ENCODE measurements around the gene NUDT14.

DNA sequence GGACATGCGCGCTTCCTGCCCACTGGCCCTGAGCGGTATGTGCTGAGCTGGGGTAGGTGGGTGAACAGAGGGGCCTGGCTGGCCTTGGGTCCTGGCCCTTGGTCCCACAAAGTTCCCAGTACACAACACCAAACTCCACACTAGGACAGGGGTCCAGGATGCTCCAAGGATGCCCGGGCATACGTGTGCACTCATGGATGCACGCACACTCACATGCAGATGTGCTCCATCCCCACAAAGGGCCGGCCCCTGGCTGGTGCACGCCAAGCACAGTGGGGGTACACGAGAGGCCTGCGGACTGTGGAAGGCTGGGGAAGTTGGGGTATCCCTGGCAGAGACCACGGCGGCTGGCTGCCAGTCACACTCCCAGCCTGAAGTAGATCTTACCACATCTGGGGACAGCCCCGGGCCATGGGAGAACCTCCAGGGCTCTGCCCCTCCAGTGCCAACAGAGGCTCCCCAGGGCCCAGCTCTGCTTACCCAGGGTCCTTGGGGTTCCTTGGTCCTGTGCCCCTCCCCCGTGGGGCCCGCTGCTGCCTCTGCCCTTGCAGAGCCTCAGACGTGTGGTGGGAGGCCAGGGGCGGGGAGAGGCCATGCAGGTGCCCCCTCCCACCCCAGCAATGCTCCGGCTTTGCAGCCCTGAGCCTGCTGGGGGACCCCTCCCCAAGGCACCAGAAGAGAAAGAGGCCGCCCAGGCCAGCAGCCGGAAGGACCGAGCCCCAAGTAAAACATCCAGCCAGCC is 24.0 kb upstream of the NUDT14 start:
- TF ChIP-seq, protein P1, sequence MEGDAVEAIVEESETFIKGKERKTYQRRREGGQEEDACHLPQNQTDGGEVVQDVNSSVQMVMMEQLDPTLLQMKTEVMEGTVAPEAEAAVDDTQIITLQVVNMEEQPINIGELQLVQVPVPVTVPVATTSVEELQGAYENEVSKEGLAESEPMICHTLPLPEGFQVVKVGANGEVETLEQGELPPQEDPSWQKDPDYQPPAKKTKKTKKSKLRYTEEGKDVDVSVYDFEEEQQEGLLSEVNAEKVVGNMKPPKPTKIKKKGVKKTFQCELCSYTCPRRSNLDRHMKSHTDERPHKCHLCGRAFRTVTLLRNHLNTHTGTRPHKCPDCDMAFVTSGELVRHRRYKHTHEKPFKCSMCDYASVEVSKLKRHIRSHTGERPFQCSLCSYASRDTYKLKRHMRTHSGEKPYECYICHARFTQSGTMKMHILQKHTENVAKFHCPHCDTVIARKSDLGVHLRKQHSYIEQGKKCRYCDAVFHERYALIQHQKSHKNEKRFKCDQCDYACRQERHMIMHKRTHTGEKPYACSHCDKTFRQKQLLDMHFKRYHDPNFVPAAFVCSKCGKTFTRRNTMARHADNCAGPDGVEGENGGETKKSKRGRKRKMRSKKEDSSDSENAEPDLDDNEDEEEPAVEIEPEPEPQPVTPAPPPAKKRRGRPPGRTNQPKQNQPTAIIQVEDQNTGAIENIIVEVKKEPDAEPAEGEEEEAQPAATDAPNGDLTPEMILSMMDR (IDR thresholded peaks at IDR 0.05; ENCODE audit: low read depth, low read length): no peak
- TF ChIP-seq EZH2phosphoT487 (IDR thresholded peaks at IDR 0.05; ENCODE audit: low read depth): no peak

All from OCI-LY3 (cell line).